ENCODE data around the gene TP53I13. TPM values are rescaled to one million over a fixed set of nuclear protein-coding genes. Genes with fewer than 3 reads are reported as not detected.
A peak's percentile ranks its signal among the peaks of the same experiment; 100 is the strongest.

Gene TP53I13
- total and polyA plus RNA-seq, 2 of the 13 experiments (the other 11 are each of a cell fraction or from before 2014, with no cell fraction given): 16.9 to 25.7 TPM

- TF ChIP-seq PATZ1 (CRISPR knock-in tag; IDR thresholded peaks at IDR 0.05): peak; percentile 95
- no peak for TF ChIP-seq IRX3 (CRISPR knock-in tag; IDR thresholded peaks at IDR 0.05; ENCODE audit: borderline replicate concordance, low read depth)
- TF ChIP-seq SPEN (CRISPR knock-in tag; IDR thresholded peaks at IDR 0.05; ENCODE audit: low read depth): peak; percentile 57
- TF ChIP-seq ZNF33A (CRISPR knock-in tag; IDR thresholded peaks at IDR 0.05; ENCODE audit: borderline replicate concordance): no peak
- TF ChIP-seq ZBTB14 (CRISPR knock-in tag; IDR thresholded peaks at IDR 0.05): peak; percentile 39; the same call in 1 of the 2 replicates
- no peak for TF ChIP-seq ZNF44 (CRISPR knock-in tag; IDR thresholded peaks at IDR 0.05)
- no peak for TF ChIP-seq MIER3 (CRISPR knock-in tag; IDR thresholded peaks at IDR 0.05; ENCODE audit: borderline replicate concordance)
- TF ChIP-seq ZSCAN30 (CRISPR knock-in tag; IDR thresholded peaks at IDR 0.05): no peak
- no peak for TF ChIP-seq ZFP36L2 (CRISPR knock-in tag; IDR thresholded peaks at IDR 0.05)
- no peak for TF ChIP-seq EP300 (IDR thresholded peaks at IDR 0.05; ENCODE audit: low read depth in 2 of 2, low read length in 2 of 2)
- TF ChIP-seq EP300 (CRISPR knock-in tag; IDR thresholded peaks at IDR 0.05; ENCODE audit: borderline replicate concordance): no peak
- TF ChIP-seq TFDP2 (CRISPR knock-in tag; IDR thresholded peaks at IDR 0.05): peak; percentile 62; the same call in 1 of the 2 replicates
- peak; percentile 78; the same call in 1 of the 2 replicates for TF ChIP-seq CBX5 (CRISPR knock-in tag; IDR thresholded peaks at IDR 0.05; ENCODE audit: borderline replicate concordance)
- TF ChIP-seq ZNF30 (CRISPR knock-in tag; IDR thresholded peaks at IDR 0.05): no peak
- TF ChIP-seq ZNF646 (CRISPR knock-in tag; IDR thresholded peaks at IDR 0.05): no peak
- 0 out of 4 replicates have a peak, but pooled peaks of 1 of the 2 experiments have one; percentile 79 for TF ChIP-seq KLF16 (CRISPR knock-in tag; IDR thresholded peaks at IDR 0.05)
- peak; percentile 89 for TF ChIP-seq KDM3A (CRISPR knock-in tag; IDR thresholded peaks at IDR 0.05; ENCODE audit: low read depth)
- TF ChIP-seq SRF (IDR thresholded peaks at IDR 0.05; ENCODE audit: low read depth, low read length): peak; percentile 39; the same call in 1 of the 2 replicates
Observed at GRCh38 chr17:29591737-29592608, 23.5 kb downstream of the TP53I13 start (continued).

Data from HepG2 (cell line).